Activated gamma-delta T cell treated with Interleukin-2 at 50 U/mL for 16 hours (primary cell): ENCODE data around the gene FAM169A.
A peak's percentile ranks its signal among the peaks of the same experiment; 100 is the strongest.
"Not testable (repeated sequence)": the region's sequence is repeated elsewhere in the genome, so short reads cannot be mapped to it uniquely, and the experiment has no call there.

Source experiments
- DNase-seq: peaks from one replicate; pipeline ENCODE4 v3.0.0-alpha.2; 2020

The FAM169A gene, protein sequence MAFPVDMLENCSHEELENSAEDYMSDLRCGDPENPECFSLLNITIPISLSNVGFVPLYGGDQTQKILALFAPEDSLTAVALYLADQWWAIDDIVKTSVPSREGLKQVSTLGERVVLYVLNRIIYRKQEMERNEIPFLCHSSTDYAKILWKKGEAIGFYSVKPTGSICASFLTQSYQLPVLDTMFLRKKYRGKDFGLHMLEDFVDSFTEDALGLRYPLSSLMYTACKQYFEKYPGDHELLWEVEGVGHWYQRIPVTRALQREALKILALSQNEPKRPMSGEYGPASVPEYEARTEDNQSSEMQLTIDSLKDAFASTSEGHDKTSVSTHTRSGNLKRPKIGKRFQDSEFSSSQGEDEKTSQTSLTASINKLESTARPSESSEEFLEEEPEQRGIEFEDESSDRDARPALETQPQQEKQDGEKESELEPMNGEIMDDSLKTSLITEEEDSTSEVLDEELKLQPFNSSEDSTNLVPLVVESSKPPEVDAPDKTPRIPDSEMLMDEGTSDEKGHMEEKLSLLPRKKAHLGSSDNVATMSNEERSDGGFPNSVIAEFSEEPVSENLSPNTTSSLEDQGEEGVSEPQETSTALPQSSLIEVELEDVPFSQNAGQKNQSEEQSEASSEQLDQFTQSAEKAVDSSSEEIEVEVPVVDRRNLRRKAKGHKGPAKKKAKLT

DNA sequence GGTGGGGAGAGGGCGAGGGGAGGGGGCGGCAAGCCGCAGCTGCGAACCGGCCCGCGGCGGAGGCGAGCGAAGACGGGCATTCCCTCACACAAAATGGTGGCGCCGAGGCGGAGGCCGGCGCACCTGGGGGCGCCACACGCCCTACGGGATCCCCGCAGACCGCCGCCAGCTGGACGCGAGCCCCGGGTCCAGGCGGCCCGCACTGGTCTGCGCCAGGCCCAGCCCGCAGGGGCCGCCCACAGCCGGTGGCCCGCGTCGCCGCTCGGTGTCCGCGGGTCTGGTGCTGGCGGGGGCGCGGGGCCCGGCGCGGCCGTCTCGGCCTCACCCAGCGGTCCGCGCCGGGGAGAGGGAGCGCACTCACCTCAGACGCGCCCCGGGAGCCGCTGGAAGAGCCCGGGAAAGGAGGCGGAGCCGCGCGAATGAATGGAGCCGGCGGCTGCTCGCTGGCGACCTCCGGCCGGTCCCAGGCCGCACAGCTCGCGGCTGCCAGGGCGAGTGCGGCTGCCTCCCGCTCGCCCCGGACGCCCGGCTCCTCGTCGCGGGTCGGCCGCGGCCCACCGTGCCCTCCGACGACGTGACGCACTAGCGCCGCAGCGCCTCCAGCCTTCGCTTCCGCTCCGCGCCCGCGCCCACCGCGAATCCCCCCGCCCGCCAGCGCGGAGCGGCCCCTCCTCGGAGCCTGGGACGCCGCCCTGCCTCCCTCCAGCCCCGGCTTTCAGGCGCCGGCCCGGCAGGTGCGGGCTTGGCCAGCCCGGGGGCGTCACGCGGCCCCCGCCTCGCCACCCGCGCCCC, at the start of gene FAM169A:
FAM169A (minus strand) TSS at position 584 of the 792 bp plus-strand sequence. CDS start 24,711 bp downstream, outside the sequence.
- DNase-seq: peak; percentile 50

DNA sequence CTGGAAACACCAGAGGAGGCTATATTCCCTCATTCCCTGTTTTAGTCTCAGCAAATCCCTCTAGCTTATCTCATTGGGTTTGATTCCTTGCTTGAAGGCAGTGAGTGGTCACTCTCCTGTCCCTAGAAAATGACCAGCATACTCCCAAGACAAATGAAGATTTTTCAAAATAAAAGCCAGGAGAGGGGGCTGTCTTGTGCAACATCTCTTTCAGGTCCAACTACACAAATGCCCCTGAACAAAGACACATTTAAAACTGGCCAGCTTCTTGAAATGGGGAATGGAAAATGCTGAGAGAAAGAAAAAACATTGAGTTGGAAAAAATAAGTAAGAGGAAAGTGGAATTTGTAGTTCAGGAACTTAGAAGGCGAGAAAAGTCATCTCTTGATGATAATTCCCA, 49.3 kb upstream of the FAM169A start:
- DNase-seq: no peak

DNA sequence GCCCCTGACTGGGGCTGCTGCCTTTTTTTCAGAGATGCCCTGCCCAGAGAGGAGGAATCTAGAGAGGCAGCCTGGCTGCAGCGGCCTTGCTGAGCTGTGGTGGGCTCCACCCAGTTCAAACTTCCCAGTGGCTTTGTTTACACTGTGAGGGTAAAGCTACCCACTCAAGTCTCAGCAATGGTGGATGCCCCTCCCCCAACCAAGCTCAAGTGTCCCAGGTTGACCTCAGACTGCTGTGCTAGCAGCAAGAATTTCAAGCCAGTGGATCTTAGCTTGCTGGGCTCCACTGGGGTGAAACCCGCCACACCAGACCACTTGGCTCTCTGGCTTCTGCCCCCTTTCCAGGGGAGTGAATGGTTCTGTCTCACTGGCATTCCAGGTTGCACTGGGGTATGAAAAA, 45.2 kb upstream of the FAM169A start:
- not testable (repeated sequence) for DNase-seq

DNA sequence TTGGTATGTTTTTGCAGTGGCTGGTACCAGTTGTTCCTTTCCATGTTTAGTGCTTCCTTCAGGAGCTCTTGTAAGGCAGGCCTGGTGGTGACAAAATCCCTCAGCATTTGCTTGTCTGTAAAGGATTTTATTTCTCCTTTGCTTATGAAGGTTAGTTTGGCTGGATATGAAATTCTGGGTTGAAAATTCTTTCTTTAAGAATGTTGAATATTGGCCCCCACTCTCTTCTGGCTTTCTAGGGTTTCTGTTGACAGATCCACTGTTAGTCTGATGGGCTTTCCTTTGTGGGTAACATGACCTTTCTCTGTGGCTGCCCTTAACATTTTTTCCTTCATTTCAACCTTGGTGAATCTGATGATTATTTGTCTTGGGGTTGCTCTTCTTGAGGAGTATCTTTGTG, 43.7 kb upstream of the FAM169A start:
- DNase-seq: not testable (repeated sequence)

DNA sequence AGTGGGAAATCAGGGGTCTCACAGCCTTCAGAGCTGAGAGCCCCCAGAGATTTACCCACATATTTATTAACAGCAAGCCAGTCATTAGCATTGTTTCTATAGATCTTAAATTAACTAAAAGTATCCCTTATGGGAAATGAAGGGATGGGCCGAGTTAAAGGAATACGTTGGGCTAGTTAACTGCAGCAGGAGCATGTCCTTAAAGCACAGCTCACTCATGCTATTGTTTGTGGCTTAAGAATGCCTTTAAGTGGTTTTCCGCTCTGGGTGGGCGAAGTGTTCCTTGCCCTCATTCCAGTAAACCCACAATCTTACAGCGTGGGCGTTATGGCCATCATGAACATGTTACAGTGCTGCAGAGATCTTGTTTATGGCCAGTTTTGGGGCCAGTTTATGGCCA, 42.0 kb upstream of the FAM169A start:
- not testable (repeated sequence) for DNase-seq

DNA sequence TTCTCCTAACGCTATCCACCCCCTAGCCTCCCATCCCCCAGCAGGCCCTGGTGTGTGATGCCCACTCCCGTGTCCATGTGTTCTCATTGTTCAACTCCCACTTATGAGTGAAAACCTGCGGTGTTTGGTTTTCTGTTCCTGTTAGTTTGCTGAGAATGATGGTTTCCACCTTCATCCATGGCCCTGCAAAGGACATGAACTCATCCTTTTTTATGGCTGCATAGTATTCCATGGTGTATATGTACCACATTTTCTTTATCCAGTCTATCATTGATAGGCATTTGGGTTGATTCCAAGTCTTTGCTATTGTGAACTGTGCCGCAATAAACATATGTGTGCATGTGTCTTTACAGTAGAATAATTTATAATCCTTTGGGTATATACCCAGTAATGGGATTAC, 38.5 kb upstream of the FAM169A start:
- DNase-seq: not testable (repeated sequence)

DNA sequence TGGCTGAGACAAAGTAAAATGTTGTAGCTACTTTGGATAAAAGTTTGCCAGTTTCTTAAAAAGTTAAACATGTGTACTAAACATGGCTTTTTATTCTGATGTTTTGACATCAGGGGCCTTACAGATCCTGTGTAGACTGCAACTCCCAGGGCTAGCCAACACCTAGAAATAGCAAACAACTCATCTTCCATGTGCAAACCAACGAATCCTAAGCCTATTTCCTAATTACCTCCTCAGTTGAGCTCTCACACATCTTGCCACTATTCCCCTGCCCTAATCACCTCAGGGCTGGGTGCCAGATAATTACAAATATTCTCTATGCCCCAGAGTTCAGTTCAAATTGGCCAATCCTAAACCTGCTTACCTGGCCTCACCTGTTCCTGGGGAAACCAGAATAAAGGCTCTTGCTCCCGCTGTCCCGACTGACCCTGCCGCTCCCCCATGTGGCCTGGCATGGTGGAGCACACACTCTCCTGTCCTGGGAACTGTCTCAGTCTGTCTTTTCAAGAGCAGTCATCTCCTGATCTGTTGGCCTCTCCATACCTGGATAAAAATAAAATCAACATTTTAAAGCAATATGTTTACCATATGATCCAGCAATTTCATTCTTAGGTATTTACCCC, 37.1 kb upstream of the FAM169A start:
- peak; percentile 6 for DNase-seq

DNA sequence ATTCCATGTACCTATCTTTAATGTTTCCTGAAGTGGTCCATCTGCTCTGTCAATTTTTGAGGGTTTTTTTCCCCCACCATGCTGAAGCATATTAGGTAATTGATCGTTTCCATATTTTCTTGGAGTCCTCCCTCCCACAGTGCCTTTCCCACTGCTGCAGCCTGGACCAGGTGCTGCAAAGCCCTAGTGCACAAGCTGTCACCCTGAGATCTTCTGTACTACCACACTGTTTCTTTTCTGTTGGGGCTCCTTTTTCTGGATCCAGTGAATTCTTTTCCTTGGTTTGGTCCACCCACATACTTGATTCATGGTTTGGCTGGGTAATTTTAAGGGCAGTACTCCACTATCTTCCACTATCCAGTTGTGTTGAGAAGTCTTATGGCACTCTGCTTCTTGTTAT, 30.9 kb upstream of the FAM169A start:
- no peak for DNase-seq

DNA sequence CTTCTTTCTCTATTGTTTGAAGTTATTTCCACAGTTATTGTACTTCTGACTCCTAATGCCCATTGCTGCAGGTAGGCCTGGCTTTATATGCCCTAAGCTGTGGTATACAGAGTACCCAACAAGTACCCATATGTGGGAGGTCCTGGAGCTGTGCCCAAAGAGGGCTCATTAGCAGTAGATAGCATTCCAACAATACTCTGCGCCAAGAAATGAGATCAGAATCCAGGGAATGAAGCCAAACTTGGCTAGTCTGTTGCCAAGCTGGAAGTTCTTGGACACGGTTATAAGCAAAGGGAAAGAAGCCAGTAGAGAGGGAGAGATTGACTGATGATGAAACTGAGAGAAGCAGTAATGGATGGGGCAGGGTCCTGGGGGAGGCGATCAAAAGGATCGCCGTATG, 29.7 kb upstream of the FAM169A start:
- no peak for DNase-seq

DNA sequence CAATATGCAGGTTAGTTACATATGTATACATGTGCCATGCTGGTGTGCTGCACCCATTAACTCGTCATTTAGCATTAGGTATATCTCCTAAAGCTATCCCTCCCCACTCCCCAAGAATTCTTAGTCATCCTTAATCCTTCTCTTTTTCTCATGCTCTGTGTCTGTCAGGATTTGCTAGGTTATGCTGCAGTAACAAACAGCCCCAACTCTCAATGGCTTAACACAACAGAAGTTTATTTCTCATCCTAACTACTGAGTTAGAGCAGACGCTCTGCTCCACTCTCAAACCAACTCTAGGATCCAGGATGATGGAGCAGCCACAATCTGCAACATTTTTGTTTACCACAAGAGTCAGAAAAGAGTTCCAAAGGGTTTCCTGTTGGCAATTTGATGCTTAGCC, 28.2 kb upstream of the FAM169A start:
- DNase-seq: no peak

DNA sequence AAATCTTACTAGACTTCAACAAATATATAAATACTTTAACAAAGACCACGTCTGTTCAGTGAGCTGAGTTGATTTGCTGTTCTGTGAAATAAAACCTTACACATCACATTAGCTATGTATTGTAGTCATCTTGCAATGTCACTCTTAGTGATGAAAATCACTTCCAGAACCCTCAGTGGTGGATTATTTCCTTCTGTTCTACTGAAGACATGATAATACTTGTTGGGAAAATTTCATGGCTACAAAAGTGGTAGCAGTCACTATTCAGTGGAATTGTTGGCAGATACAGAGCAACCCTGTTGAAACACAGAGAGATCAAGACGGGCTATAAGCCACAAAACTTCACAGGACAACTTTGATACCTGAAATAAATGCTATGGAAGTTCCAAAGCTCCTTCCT, 26.7 kb upstream of the FAM169A start:
- no peak for DNase-seq

DNA sequence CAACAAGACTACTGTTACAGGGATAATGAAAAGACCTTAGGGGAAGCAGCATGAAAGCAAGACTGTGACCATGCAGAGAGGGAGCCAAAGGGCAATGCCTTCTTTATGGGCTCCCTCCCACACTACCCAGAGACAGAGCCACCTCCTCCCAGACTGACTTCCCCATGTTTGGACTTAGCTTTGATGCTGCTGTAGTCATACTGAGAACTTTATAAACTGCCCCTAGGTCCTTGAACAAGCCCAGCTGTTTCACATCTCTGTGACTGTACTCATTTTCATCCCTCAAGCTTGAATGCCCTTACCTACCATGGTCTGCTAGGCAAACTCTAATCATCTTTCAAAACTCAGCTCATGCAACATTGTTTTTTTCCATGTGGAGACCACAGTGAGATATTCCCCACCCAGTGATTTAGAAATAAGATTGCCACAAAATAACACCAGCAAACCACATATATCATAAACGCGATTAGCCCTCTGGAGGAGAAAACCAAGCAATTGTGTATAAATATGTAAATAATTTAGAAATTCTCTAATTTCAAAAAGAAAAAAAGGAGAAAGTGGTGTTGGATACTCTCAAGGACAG, 23.4 kb upstream of the FAM169A start:
- no peak for DNase-seq

DNA sequence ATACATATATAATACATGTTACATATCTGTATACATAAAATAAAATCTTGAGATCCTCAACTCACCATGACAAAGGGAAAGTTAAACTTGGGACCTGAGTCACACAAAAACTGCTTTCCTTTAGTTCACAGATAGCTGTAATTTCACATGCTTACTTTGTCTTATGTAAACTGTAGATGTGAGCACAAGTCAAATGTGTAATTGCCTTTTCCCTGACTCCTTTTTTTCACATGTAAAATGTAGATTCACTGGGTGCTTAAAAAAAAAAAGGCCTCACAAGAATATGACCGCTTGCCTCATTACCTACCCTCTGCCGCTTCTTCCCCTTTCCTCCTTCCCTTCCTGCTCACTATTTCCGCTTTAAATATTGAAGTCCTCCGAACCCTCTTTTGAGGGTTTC, 21.9 kb upstream of the FAM169A start:
- DNase-seq: no peak

DNA sequence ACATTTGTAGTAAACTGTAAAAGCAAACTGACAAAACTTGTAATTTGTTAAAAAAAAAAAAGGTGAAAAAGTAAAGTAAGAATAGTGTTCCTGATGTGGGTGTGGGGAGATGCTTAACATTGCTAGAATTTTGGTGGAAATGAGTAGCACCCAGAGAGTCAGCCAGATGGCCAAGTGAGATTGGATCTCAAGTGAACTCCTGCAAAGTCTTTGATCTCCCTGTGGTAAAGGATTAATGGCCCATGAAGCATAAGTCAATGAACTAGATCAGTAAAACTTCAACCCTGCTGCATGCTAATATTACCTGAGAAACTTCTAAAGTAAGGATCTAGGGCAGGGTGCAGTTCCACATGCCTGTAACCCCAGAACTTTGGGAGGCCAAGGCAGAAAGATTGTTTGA, 19.0 kb upstream of the FAM169A start:
- DNase-seq: no peak

DNA sequence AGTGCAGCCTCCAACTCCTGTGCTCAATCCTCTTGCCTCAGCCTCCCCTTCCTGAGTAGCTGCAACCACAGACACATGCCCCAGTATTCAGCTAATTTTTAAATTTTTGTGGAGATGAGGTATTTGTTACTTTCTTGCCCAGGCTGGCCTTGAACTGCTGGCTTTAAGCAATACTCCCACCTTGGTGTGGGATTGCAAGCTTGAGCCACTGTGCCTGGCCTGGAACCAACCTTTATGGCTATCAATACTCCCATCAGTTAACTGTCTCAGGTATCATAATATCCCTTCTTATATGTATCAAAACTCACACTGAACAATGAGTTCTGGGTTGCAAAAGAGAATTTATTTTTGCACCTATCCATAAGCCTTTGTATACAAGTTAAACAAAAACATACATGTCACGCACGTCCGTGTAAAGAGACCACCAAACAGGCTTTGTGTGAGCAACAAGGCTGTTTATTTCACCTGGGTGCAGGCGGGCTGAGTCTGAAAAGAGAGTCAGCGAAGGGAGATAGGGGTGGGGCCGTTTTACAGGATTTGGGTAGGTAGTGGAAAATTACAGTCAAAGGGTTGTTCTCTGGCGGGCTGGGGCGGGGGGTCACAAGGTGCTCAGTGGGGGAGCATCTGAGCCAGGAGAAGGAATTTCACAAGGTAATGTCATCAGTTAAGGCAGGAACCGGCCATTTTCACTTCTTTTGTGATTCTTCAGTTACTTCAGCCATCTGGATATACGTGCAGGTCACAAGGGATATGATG, 16.4 kb upstream of the FAM169A start:
- DNase-seq: not testable (repeated sequence)

DNA sequence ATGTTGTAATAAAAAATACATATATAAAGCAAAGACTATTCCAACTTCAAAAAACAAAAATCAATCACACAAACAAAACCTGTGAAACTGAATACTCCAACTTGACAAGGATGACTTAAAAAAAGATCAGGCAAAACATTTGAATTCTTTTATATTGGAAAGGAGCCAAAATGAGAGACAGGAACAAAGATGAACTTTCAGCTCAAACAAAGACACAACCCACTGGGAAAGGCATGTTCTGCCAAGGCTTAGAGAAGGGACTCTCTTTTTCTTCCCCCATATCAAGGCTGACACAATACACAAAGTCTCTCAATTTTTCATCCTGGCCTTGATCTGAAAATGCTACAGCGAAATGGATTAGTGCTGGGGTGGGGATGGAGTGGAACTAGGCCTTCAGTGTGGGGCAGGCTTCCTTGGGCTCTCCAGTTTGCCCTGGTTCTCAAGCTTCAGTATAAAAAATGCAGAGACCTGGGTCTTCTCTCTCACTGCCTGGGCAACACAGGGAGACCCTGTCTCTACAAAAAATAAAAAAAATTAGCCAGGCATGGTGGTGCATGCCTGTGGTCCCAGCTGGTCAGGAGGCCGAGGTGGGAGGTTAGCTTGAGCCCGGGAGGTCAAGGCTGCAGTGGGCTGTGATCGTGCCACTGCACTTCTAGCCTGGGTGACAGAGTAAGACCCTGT, 11.6 kb upstream of the FAM169A start:
- DNase-seq: no peak

DNA sequence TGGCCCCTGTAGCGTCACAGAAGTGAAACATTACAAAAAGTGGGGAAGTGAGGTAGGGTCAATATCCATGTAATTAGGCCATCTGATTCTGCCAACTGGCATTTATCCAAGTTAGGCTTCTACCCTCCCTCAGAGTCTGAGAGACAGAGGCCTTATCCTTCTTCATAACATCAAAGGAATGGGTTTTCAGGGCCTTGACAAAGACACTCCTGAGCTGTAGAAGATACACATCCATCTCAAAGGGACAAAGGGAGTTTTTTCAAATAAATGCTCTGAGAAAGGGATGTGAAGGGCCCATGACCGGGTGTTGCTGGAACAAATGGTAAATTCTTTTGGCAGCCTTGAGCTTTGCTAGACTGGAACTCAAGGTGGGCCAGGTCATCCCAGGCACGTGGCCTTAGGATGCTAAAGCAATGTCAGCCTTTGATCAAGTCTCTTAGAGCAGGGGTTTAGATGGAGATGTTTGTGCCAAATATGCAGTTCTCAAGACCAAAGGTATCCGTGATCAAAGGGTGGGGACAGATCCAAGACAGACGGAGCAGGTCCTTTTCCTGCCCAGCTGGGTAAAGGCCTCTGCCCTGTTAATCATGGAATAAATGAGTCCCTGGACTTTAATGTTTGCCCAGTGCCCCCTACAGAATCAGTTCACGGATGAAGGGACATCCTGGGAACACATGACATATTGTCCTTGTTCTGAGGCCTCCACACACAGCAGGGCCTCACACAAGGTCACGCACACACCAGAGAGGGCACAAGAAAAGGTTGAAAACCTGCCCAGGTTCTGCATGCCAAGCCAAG, 10.0 kb upstream of the FAM169A start:
- DNase-seq: no peak

DNA sequence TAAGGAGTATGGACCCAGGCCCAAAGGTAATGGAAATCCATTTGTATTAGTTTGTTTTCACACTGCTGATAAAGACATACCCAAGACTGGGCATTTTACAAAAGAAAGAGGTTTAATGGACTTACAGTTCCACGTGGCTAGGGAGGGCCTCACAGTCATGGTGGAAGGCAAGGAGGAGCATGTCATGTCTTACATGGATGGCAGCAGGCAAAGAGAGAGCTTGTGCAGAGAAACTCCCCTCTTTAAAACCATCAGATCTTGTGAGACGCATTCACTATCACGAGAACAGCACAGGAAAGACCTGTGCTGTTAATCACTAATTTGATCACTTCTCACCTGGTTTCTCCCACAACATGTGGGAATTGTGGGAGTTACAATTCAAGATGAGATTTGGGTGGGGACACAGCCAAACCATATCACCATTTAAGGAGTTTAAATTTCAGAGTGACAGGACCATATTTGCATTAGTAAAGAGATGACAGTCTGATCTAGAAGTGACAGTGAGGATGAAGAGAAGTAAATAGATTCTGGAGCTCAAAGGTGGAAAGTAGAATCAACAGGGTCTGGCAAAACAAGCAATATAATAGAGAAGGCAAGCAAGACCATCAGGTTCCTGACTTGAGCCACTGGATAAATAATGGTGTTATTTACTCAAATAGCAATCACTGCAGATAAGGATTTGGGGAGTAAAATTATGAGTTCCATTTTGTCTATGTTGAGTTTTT, 7.5 kb upstream of the FAM169A start:
- no peak for DNase-seq

DNA sequence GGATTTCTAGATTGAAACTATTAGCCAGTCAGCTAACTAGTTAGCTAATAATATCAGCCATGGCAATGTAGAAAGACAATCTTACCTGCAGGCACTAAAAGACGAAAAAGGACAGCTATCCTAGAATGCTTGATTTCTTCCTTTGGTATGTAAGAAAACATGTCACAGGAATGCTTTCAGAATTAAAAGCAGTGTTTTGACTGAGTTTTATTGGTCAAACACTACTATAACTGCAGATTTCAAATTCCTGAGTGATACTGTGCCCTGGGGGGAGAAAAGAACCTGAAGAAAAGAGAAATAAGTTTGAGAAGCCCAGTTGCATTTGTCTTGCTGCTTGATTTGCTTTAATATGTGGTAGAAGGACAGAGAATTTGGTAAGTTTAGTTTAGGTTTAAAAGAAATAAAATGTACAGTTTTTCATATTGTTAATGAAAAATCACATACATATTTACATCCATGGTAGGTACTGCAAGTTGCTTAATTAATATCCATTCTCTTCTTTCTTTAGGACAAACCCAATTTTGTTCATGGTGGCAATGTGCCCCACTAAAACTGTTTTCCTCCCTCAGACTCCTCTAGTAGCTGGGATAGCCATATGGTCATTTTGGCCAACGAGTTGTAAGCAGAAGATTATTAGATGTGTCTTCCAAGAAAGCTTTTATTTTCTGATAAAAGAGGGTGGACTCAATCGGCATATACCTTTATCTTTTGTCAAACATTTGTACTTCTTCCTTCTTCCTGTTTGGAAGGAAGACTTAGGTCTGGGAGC, 4.3 kb upstream of the FAM169A start:
- no peak for DNase-seq
